Measurements from ENCODE around the gene FSD1L. TPM values are rescaled to one million over a fixed set of nuclear protein-coding genes. Genes with fewer than 3 reads are reported as not detected.

The FSD1L gene
- total RNA-seq, 6 experiments from 2014 or later = 0.46 to 2.0 (median 1.3) TPM

- no peak for TF ChIP-seq POLR2A (IDR thresholded peaks at IDR 0.05)
- Histone ChIP-seq H3K36me3 (no peaks in the 10 kb centered on the region), H3K4me1 (no peaks in the 10 kb centered on the region), H3K9me3 (no peaks in the 10 kb centered on the region), H3K27me3 (no peaks in the 10 kb centered on the region), H3K27ac (no peak overlapping the region), H3K4me3 (no peak overlapping the region)
- no peak for ATAC-seq
- intact Hi-C loops (cut with DNase I) = no loop called here
- DNase-seq = no peak
Observed at GRCh38 chr9:105503881-105504280, 56.0 kb downstream of the FSD1L start.

- Histone ChIP-seq H3K27ac (no peak overlapping the region), H3K27me3 (no peaks in the 10 kb centered on the region), H3K36me3 (no peaks in the 10 kb centered on the region), H3K4me1 (no peaks in the 10 kb centered on the region), H3K9me3 (no peaks in the 10 kb centered on the region), H3K4me3 (no peak overlapping the region)
- DNase-seq (no peak), ATAC-seq (no peak)
- 79% methylated on average over 4 of the region's 4 CpGs for WGBS (ENCODE audit: insufficient coverage, low coverage, low lambda C conversion rate, missing lambda C conversion rate)
- TF ChIP-seq POLR2A (IDR thresholded peaks at IDR 0.05) (no peak), CTCF (IDR thresholded peaks at IDR 0.05) (no peak)
- intact Hi-C loops (cut with DNase I) = no loop called here
Observed at GRCh38 chr9:105507096-105507790, 59.4 kb downstream of the FSD1L start.

- 87% methylated on average over 2 of the region's 2 CpGs for WGBS (ENCODE audit: insufficient coverage, low coverage, low lambda C conversion rate, missing lambda C conversion rate)
Observed at GRCh38 chr9:105508530-105508929, 60.7 kb downstream of the FSD1L start.

GRCh38 chr9:105510024-105510423 is 62.2 kb downstream of the FSD1L start:
- no peak for DNase-seq
- ATAC-seq = no peak
- intact Hi-C loops (cut with DNase I) = no loop called here
- no peak for TF ChIP-seq POLR2A (IDR thresholded peaks at IDR 0.05)
- no peak for TF ChIP-seq CTCF (IDR thresholded peaks at IDR 0.05)
- no peak overlapping the region for H3K4me3 ChIP-seq
- no peaks in the 10 kb centered on the region for H3K27me3 ChIP-seq
- WGBS (ENCODE audit: insufficient coverage, low coverage, low lambda C conversion rate, missing lambda C conversion rate) = 67% methylated on average over 1 of the region's 1 CpG
- no peaks in the 10 kb centered on the region for H3K36me3 ChIP-seq
- H3K4me1 ChIP-seq = no peaks in the 10 kb centered on the region
- H3K27ac ChIP-seq = no peak overlapping the region
- H3K9me3 ChIP-seq = no peaks in the 10 kb centered on the region

More at GRCh38 chr9:105508530-105508929, 60.7 kb downstream of the FSD1L start:
- no peak for ATAC-seq
- Histone ChIP-seq H3K27ac (no peak overlapping the region), H3K9me3 (no peaks in the 10 kb centered on the region), H3K27me3 (no peaks in the 10 kb centered on the region), H3K36me3 (no peaks in the 10 kb centered on the region), H3K4me3 (no peak overlapping the region), H3K4me1 (no peaks in the 10 kb centered on the region)
- intact Hi-C loops (cut with DNase I) = no loop called here
- TF ChIP-seq CTCF (IDR thresholded peaks at IDR 0.05) (no peak), POLR2A (IDR thresholded peaks at IDR 0.05) (no peak)
- no peak for DNase-seq

GRCh38 chr9:105511446-105511845 is 63.6 kb downstream of the FSD1L start:
- Histone ChIP-seq H3K9me3 (no peaks in the 10 kb centered on the region), H3K36me3 (no peaks in the 10 kb centered on the region), H3K27ac (no peak overlapping the region), H3K27me3 (no peaks in the 10 kb centered on the region), H3K4me3 (no peak overlapping the region), H3K4me1 (no peaks in the 10 kb centered on the region)
- DNase-seq (no peak), ATAC-seq (no peak)
- TF ChIP-seq POLR2A (IDR thresholded peaks at IDR 0.05) = no peak
- no peak for TF ChIP-seq CTCF (IDR thresholded peaks at IDR 0.05)
- intact Hi-C loops (cut with DNase I) = no loop called here
